Right ventricle myocardium superior (tissue), 1 donor: Measurements from ENCODE around the gene PTAFR. TPM values are rescaled to one million over a fixed set of nuclear protein-coding genes. Genes with fewer than 3 reads are reported as not detected.
"Not testable (repeated sequence)": the region's sequence is repeated elsewhere in the genome, so short reads cannot be mapped to it uniquely, and the experiment has no call there.

ENCODE experiments used
- ATAC-seq: fragments of 200-7000 bp; cut with Tn5 transposase; one replicate; pipeline ENCODE4 v1.9.1; 2020; ENCODE audit warnings: mild to moderate bottlenecking; ENCODE audit not compliant: poor library complexity
- DNase-seq: peaks from one replicate; pipeline ENCODE4 v3.0.0-alpha.2; 2020
- intact Hi-C: fragments of 100-400 bp; cut with DNase I; formaldehyde crosslinking; loops from one replicate; pipeline ENCODE4 v1.11.2; 2022
- total RNA-seq: library from RNA; stranded (reverse); fragmentation: NEBNext Ultra II Directional; extraction: Animal tissue kit (Norgen Biotek cat#: 25700); gene quantifications from one replicate; pipeline ENCODE4 v1.2.1, GENCODE V29; 2021
- donor health status: DM: no; HTN: yes; CAD: no; lungs with severe emphysema.

The PTAFR gene
- total RNA-seq, 1 donor from 2014 or later, result 1.9 TPM

DNA sequence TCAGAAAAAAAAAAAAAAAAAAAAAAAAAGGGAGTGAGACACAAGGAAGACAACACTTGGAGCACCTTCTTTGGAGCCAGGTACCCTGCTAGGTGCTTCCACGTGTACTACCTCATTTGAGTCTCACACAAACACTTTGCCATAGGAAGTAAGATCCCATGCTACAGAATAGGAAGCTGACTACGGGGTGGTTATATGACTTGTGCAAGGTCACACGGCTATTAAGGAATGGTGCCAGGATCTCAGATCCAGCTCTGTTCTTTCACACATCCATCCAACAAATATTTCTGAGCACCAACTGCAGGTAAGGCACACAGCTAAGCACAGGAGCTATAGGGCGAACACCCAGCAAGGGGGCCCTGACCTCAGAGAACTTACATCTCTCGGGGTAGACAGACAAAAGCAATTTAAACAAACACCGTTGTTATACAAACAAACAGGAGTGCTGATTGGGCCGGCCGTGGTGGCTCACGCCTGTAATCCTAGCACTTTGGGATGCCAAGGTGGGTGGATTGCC lies 22.4 kb downstream of the PTAFR start:
- ATAC-seq (no peak), DNase-seq (no peak)
- intact Hi-C loops, result no loop called here

DNA sequence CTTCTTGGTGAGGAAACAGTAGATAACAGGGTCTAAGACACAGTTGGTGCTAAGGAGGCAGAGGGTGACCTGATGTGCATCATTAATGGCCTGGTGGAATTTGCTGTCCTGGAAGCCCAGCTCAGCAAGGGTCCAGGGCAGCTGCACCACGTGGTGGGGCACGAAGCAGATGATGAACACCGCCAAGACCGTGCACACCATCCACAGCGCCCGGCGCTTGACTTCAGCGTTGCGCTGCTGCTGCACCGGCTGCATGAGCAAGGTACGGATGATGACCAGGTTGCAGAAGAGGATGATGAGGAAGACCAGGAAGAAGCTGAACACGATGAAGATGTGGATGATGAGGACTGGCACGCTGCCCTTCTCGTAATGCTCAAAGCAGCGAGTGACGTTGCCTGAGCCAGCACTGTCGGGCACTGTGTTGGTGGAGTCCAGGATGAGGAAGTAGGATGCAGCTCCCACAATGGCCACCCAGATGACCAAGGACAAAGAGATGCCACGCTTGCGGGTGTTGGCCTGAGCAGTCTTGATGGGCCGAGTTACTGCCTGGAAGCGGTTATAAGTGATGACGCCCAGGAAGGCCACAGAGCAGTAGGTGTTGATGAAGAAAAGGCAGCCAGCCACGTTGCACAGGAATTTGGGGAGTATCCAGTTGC lies 26.2 kb downstream of the PTAFR start:
- no peak for ATAC-seq
- DNase-seq, result no peak
- intact Hi-C loops, result no loop called here

DNA sequence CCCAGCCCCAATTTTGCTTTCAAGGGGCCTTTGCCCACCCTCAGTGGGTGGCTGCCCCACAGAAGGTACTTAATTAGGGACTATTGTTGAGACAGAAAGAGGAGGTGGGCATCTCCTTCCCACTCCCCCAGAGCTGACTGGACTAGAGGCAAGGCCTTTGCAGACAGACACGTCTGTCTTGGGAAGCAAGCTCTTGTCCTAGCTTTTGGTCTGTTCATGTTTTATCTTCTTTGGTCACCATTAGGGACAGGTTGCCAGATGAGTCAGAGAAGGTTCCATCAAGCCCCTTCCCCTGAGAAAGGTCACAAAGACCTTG lies 27.7 kb downstream of the PTAFR start:
- DNase-seq (no peak), ATAC-seq (no peak)
- intact Hi-C loops, result no loop called here

DNA sequence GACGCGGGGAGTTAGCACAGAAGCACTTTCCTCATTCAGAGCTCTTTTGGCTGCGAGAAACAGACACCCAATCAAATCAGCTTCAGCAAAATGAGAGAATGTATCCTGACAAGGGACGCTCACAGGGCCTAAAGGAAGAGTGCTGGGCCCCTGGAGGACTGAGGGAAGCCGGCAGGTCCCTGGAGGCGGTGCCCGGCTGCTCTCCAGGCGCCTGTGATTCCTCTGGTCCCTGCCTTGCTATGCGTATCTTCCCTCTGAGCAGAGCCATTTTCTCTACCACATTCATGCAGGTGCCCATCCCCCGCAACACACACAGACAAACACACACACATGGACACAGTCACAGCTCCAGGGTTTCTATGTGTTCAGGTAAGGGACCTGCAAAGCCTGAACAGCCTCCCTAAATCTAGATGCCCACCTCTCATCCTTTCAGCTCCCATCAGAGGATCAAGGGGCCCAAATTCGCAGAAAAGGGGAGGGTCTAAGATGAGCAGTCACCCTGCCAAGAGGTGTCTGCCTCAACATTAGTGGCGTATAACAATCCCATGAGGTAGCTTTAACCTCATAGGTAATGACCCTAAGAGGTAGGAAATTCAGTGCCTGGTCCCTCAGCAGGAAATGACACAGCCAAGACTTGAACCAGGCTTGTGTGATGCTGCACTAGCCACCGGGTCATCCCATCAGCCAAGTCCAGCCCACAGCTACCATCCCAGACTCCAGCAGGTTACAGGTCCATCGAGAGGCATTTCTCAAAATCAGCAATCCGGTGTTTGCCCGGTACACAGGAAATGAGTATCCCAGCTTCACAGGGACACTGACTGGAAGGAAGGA lies 29.0 kb downstream of the PTAFR start:
- intact Hi-C loops, result no loop called here

DNA sequence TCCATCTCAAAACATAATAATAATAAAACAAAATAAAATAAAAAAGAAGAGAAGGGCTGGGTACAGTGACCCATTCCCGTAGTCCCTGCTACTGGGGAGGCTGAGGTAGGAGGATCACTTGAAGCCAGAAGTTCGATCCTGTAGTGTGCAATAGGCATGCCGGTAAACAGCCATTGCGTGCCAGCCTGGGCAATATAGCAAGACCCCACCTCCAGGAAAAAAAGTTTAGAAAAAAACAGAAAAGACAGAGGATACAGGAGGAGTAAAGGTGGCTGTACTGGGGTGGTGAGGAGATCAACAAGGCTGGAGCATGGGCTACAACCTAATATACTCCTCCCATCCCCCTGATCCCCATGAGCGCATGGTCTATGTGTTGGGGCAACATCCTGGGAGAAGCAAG lies 30.8 kb downstream of the PTAFR start:
- ATAC-seq (no peak), DNase-seq (no peak)
- intact Hi-C loops, result no loop called here

More for the DNA sequence above, 29.0 kb downstream of the PTAFR start:
- DNase-seq, result no peak
- ATAC-seq, result no peak

DNA sequence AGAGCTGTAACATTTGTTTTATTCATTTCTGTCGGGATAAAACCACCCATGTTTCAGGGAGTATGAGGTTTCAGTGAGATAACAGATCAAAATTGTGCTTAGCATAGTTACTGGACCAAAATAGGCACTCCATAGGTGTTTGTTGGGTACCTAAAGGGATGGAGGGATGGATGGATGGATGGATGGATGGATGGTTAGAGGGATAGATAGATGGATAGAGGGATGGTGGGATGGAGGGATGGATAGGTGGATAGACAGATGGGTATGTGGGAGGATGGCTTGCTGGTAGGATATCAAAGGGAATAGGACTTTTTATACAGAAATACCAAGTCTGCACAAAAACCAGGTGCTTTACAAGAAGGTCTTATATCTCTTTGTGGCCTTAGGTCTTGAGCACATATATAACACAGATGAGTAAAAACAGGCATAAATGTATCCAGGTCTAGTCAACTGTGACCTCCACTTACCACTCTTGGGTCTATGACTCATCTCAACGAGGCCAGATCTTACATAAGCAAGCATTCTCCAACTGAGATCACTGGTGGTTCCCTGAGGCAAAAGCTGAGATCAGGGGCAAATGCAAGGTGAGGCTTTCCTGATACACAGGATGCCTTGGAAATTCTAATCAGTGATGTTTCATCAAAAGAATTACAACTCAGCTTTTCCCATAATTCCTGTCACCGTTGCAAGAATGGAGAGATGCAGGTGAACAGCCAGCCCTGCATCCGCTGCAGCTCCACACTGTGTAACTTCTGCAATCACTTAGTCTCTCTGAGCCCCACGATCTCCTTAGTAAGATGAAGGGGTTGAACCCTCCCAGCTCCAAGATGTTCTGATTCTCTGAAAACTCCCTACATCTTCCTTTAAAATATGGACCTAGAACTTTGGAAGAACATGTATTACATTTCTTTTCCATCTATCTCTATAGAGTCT lies 32.0 kb downstream of the PTAFR start:
- intact Hi-C loops, result no loop called here
- DNase-seq, result no peak
- no peak for ATAC-seq

DNA sequence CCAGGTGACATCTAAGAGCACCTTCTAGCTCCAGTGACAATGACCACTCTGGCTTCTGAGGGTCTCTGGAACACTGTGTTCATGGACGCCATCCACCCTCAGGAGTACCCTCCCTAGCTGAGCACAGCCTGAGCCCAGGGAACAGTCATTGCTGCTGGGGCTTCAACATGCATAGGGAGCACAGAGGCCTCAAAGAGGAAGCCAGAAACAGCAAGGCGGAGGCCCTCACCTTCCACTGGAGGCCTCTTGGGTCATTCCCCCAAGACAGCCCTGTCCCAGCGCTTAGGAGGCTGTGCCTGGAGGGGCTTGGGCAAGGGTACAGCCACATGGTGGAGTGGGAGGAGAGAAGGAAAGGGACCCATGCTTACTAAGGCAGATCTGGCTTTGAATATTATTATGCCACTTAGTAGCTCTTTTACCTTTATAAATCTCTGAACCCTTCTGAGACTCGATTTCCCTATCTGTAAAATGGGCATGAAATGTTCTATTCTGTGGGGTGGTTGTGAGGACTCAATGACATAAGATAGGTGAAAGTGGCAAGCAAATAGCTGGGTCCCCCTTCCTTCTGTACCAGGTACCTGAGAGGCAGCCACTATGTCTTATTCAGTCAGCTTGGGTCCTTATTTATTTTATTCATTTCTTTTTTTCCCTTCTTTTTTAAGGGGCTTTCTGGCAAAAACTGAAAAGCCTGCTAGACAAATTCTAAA lies 32.8 kb downstream of the PTAFR start:
- ATAC-seq, result no peak
- DNase-seq, result no peak
- intact Hi-C loops, result no loop called here

DNA sequence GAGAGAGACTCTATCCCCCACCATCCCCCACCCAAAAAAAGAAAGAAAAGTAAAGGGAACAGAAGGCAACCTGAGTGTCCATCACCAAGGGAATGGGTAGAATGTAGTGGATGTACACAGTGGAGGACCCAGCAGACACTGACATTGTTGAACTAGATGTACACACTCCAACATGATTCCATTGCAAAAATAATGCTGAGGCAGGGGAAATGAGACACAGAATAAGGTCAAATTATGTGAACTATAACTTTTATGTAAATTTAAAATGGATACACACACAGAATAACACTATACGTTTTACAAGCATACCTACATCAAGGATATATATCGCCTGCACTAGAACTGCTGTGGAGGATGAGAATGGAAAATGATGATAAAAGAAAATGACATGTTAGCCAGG lies 34.8 kb downstream of the PTAFR start:
- no peak for ATAC-seq
- no peak for DNase-seq
- intact Hi-C loops, result no loop called here

DNA sequence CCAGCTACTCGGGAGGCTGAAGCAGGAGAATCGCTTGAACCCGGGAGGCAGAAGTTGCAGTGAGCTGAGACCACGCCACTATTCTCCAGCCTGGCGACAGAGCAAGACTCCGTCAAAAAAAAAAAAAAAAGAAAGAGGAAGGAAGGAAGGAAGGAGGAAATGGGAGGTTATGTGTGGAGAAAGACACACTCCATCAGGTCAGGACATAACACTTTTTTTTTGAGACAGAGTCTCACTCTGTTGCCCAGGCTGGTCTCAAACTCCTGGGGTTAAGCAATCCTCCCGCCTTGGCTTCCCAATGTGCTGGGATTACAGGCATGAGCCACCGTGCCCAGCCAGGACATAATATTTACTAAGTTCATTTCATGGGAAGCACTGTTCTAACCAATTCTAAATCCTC lies 36.6 kb downstream of the PTAFR start:
- DNase-seq, intact Hi-C loops, ATAC-seq: not testable (repeated sequence)

DNA sequence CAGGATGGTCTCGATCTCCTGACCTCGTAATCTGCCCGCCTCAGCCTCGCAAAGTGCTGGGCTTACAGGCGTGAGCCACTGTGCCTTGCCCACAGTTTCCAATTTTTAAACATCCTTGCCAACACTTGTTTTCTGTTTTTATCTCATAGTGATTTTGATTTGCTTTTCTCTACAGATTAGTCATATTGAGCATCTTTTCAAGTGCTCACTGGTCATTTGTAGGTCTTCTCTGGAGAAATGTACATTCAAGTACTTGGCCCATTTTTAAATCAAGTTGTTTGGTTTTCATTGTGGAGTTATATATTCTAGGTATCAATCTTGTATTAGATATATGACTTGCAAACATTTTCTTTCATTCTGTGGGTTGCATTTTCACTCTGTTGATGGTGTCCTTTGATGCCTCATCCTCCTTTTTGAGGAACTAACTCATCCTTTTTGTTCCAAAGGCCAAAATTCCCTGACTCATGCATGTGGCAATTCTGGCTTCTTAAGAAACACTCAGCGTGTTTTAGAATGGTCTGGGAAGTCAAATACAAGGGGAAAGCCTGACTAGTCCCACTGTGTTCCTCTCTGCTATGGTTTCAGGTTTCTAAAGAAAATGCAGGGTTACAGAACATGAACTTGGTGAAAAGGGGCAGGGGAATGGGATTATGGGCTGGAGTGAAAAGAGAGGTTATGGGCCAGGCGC lies 37.3 kb downstream of the PTAFR start:
- ATAC-seq, result peak; percentile 41
- no peak for DNase-seq
- intact Hi-C loops, result no loop called here

DNA sequence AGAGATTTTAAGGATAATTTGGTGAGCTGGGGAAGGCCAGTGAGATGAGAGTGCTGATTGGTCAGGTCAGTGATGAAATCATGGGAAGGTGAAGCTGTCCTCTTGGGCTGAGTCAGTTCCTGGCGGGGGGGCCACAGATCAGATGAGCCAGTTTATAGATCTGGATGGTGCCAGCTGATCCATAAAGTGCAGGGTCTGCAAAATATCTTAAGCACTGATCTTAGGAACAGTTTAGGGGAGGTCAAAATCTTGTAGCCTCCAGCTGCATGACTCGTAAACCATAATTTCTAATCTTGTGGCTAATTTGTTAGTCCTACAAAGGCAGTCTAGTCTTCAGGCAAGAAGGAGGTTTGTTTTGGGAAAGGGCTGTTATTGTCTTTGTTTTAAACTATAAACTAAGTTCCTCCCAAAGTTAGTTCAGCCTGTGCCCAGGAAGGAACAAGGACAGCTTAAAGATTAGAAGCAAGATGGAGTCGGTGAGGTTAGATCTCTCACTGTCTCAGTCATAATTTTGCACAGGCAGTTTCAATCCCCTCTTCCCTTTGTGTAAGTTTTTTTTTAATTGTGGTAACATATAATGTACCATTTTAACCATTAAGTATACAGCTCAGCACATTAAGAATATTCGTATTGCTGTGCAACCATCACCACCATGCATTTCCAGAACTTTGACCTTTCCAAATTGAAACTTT lies 39.4 kb downstream of the PTAFR start:
- intact Hi-C loops, result no loop called here
- no peak for ATAC-seq

DNA sequence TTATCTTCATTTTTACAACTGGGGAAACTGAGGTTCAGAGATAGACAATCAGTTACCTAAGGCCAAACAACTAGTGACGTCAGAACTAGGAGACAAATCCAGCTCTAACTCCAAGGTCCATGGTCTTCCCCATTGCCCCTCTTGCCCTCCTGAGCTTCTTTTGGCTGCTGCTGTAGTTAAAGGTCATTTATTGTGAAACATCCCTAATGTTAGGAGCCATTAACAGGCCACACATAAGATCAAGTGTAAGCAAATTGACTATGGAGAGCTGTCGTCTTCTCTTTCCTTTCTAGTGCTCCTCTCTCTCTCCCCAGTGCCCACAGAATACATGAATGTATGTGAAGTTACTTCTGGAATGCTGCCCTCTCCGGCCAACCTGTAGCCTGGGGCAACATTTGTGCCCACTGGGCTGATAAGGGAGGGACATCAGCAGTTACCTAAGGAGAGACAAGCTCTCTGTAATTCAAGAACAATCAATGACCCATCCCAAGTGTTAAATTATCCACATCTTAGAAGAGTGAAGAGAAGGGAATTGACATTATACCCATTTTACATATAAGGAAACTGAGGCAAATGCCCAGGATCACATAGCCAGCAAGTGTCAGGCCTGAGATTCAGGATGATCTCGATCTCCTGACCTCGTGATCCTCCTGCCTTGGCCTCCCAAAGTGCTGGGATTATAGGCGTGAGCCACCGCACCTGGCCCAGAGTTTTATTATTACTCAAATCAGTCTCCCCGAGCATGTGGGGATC lies 40.1 kb downstream of the PTAFR start:
- ATAC-seq, result no peak
- intact Hi-C loops, result no loop called here

More for the DNA sequence above, 39.4 kb downstream of the PTAFR start:
- DNase-seq, result no peak

DNA sequence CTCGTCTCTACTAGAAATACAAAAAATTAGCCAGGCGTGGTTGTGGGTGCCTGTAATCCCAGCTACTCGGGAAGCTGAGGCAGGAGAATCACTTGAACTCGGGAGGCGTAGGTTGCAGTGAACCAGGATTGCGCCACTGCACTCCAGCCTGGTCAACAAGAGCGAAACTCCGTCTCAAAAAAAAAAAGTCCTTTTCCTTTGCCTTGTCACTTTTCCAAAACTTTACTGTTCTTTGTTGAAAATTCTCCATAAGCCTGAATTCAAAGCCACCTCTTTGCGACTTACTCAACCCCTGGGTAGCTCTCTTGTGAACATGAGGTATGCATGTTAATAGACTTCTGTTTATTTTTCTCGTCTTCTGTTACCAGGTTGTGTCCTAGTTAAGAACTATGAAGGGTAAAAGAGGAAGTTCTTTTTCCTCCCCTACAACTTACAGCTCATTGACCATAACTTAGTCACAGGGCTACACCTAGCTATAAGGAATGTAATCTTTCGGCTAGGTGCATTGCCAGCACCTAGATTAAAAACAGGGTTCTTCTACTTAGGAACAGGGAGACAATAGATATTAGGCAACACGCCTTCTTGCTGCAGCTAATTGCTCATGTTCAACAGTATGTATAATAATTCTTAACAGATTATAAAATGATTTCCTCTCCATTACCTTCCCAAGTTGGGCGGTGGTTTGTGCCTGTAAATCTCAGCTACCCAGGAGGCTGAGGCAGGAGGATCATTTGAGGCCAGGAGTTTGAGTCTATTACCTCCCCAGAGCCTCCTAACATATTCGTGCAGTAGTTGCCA lies 40.9 kb downstream of the PTAFR start:
- ATAC-seq (no peak), DNase-seq (peak; percentile 55)
- intact Hi-C loops, result no loop called here

More for the DNA sequence above, 40.1 kb downstream of the PTAFR start:
- DNase-seq, result no peak

DNA sequence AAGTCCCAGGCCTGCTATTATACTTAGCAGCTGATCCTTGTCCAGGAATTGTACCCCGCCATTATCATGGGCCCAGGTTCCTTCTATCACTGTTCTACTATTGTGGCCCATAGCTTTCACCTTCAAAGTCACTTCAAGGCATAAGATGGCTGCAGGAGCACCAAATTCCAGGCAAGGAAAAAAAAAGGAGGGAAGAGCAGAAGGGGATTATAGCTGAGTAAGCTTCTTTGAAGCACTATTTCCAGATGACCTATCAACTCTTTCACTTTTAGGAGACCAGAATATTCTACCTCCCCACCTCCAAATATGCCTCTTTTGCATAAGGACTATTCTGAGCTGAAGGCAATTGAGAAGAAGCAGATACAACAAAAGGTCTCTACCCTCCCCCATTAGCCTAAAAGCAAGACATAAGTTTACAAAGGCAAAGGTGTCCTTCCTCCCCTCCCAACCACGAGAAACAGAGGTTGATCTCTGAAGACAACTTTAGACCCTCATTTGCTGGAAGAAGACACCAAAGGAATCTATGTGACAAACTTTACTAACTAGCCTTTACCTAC lies 41.8 kb downstream of the PTAFR start:
- intact Hi-C loops, result no loop called here
- DNase-seq (no peak), ATAC-seq (no peak)

DNA sequence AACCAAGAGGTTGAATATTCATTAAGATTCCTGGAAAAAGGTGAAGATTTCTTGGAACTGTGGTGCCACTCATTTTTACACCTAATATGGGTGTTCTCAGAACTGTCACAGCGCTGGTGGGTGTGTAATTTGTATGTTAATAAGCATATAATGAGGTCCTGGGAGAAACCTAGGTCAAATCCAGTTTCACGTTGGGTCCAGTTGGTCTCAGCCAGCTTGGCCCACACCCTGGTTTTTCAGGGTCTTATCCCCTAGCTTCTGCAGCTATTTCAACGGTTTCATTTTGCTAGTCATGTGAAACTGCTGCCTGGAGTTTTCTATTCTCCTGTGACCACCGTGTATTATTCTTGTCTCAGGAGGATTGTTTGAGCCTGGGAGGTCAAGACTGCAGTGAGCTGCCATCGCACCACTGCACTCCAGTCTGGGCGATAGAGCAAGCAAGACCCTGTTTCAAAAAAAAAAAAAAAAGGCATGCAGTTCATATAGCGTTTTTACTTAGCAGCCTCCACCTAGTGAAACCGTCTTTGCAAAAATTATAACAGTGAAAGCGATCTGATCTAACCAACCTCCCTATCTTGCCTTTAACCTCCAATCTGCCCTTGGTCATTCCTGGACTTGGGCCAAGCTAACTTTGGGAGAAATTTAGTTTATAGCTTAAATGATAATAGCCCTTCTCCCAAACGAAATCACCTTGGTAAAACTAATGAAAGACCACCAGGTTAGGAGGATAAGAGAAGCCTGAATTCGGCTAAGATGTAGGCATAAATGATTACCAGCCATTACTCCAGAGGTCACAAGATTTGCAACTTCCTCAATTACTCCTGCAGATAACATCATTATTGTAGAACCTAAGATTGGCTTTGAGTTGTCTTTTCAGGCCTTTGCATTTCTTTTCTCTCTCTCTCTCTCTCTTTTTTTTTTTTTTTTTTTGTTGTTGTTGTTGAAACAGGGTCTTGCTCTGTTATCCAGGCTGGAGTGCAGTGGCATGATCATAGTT lies 44.0 kb downstream of the PTAFR start:
- no peak for ATAC-seq
- intact Hi-C loops, result no loop called here
- no peak for DNase-seq
